DOHH2 (cell line): Measurements from ENCODE around the gene FBXO28.

Source experiments
- CTCF ChIP-seq: fragments of 200-600 bp; sonication (generic); IDR thresholded peaks from one replicate; pipeline ENCODE4 v1.5.1; 2014; ENCODE audit warnings: antibody characterized with exemption, mild to moderate bottlenecking, low read depth, low read length; ENCODE audit not compliant: poor library complexity, severe bottlenecking
- EZH2phosphoT487 ChIP-seq: fragments of 200-600 bp; sonication (generic); IDR thresholded peaks from 2 replicates; pipeline ENCODE4 v1.6.1; 2017; ENCODE audit warnings: borderline replicate concordance, mild to moderate bottlenecking, antibody characterized with exemption, low read length, moderate library complexity, mixed read lengths

- no peak for TF ChIP-seq CTCF
- no peak for TF ChIP-seq EZH2phosphoT487
These were observed 67.5 kb downstream of the FBXO28 start for GRCh38 chr1:224181453-224181810.
